Neutrophil (primary cell): Measurements from ENCODE around the gene THRAP3.
A peak's percentile ranks its signal among the peaks of the same experiment; 100 is the strongest.

Source experiments
- H3K27ac ChIP-seq: fragments of 200-600 bp; sonication (generic); 2 replicates; pipeline ENCODE4 v1.5.1; 2016; ENCODE audit warnings: mild to moderate bottlenecking, moderate library complexity
- H3K27me3 ChIP-seq: fragments of 200-600 bp; sonication (generic); 2 replicates; pipeline ENCODE4 v1.6.0; 2016; ENCODE audit warnings: mild to moderate bottlenecking
- H3K36me3 ChIP-seq: fragments of 200-600 bp; sonication (generic); 2 replicates; pipeline ENCODE4 v1.5.1; 2017
- H3K4me1 ChIP-seq, 2 experiments: fragments of 200-600 bp in 1 of 2; sonication (generic) in 1 of 2; 1 replicate in 1 of 2; 2 replicates in 1 of 2; pipeline versions ENCODE4 v1.5.1 to v1.6.1; 2013 to 2016; ENCODE audit warnings: low read depth in 1 of 2, low read length in 1 of 2, mild to moderate bottlenecking in 1 of 2, moderate library complexity in 1 of 2; ENCODE audit not compliant: control insufficient read depth in 1 of 2, insufficient read depth in 1 of 2
- H3K4me3 ChIP-seq, 2 experiments: fragments of 200-600 bp in 1 of 2; sonication (generic) in 1 of 2; 1 replicate in 1 of 2; 2 replicates in 1 of 2; pipeline ENCODE4 v1.5.1; 2013 to 2016; ENCODE audit warnings: low read depth in 1 of 2, low read length in 1 of 2, mild to moderate bottlenecking in 1 of 2, moderate library complexity in 1 of 2
- H3K9me3 ChIP-seq: fragments of 200-600 bp; sonication (generic); 2 replicates; pipeline ENCODE4 v1.5.1; 2016
- CTCF ChIP-seq: fragments of 200-600 bp; sonication (generic); IDR thresholded peaks from 2 replicates; pipeline ENCODE4 v1.5.1; 2016; ENCODE audit warnings: antibody characterized with exemption

Gene THRAP3

GRCh38 chr1:36177589-36178431 lies 46.4 kb upstream of the THRAP3 start:
- H3K36me3 ChIP-seq, result peaks cover 94% of the 10 kb centered on the region
- no peak overlapping the region for H3K4me3 ChIP-seq
- TF ChIP-seq CTCF, result no peak
- H3K4me1 ChIP-seq, result no peaks in the 10 kb centered on the region
- no peak overlapping the region for H3K27ac ChIP-seq
- H3K27me3 ChIP-seq, result no peaks in the 10 kb centered on the region
- H3K9me3 ChIP-seq, result no peaks in the 10 kb centered on the region

- no peak for TF ChIP-seq CTCF
- H3K27me3 ChIP-seq, result no peaks in the 10 kb centered on the region
- no peaks in the 10 kb centered on the region for H3K9me3 ChIP-seq
- no peak overlapping the region for H3K27ac ChIP-seq
- H3K4me1 ChIP-seq, result no peaks in the 10 kb centered on the region
- H3K36me3 ChIP-seq, result peaks cover 88% of the 10 kb centered on the region
- H3K4me3 ChIP-seq, result no peak overlapping the region
These were observed 45.6 kb upstream of the THRAP3 start for GRCh38 chr1:36178471-36179219.

- Histone ChIP-seq H3K36me3 (peaks cover 83% of the 10 kb centered on the region), H3K27ac (no peak overlapping the region), H3K4me3 (no peak overlapping the region), H3K9me3 (no peaks in the 10 kb centered on the region), H3K4me1 (no peaks in the 10 kb centered on the region), H3K27me3 (no peaks in the 10 kb centered on the region)
- TF ChIP-seq CTCF, result no peak
These were observed 45.0 kb upstream of the THRAP3 start for GRCh38 chr1:36179220-36179600.

- no peak for TF ChIP-seq CTCF
- Histone ChIP-seq H3K36me3 (peaks cover 48% of the 10 kb centered on the region), H3K4me1 (peaks cover 0 to under 1% of the 10 kb centered on the region in 2 experiments), H3K27ac (peak overlapping the region; percentile 3), H3K27me3 (no peaks in the 10 kb centered on the region), H3K9me3 (no peaks in the 10 kb centered on the region), H3K4me3 (no peak overlapping the region)
These were observed 41.5 kb upstream of the THRAP3 start for GRCh38 chr1:36182734-36183133.

- Histone ChIP-seq H3K36me3 (peaks cover 41% of the 10 kb centered on the region), H3K4me3 (no peak overlapping the region), H3K27ac (peak overlapping the region; percentile 3), H3K9me3 (no peaks in the 10 kb centered on the region), H3K4me1 (peaks cover 6 to 7% of the 10 kb centered on the region in 2 experiments), H3K27me3 (no peaks in the 10 kb centered on the region)
- no peak for TF ChIP-seq CTCF
These were observed 40.9 kb upstream of the THRAP3 start for GRCh38 chr1:36183309-36183856.
